PC-9 (cell line): ENCODE measurements around the gene STX16.

Experiments
- CTCF ChIP-seq: fragments of 200-600 bp; sonication (generic); conservative IDR thresholded peaks from 2 replicates; pipeline ENCODE4 v1.6.1; 2017; ENCODE audit warnings: mixed run types, antibody characterized with exemption, mild to moderate bottlenecking, moderate library complexity
- EZH2 ChIP-seq: fragments of 200-600 bp; sonication (generic); IDR thresholded peaks from 2 replicates; pipeline ENCODE4 v1.8.0; 2017; ENCODE audit warnings: antibody characterized with exemption, low read depth

- no peak for TF ChIP-seq CTCF
- TF ChIP-seq EZH2, result no peak
Observed at GRCh38 chr20:58702161-58702510, 51.1 kb downstream of the STX16 start.
